ENCODE results near the gene RTN3.

DNA sequence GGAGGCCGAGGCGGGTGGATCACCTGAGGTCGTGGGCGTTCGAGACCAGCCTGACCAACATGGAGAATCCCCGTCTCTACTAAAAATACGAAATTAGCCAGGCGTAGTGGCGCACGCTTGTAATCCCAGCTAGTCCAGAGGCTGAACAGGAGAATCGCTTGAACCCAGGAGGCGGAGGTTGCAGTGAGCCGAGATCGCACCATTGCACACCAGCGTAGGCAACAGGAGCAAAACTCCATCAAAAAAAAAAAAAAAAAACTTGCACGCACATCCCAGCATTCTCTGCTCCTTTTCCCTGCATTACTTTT is 9.2 kb upstream of the RTN3 start:
- TF ChIP-seq POLR2A (IDR thresholded peaks at IDR 0.05) (no peak), CTCF (IDR thresholded peaks at IDR 0.05) (no peak), EP300 (IDR thresholded peaks at IDR 0.05) (no peak), POLR2AphosphoS5 (IDR thresholded peaks at IDR 0.05) (no peak)

Measured in upper lobe of left lung (tissue), 4 donors.